Liver (tissue), 9 donors: ENCODE results near the gene P4HA1. TPM values are rescaled to one million over a fixed set of nuclear protein-coding genes. Genes with fewer than 3 reads are reported as not detected.
A peak's percentile ranks its signal among the peaks of the same experiment; 100 is the strongest.

Experiments used
- DNase-seq: peaks from one replicate; pipeline ENCODE4 v3.0.0-alpha.2; 2017; ENCODE audit warnings: low spot score
- H3K27ac ChIP-seq, 2 donors: one replicate each; pipeline ENCODE4 v1.7.0; 2013; ENCODE audit warnings: inconsistent platforms in 2 of 2, low read length in 2 of 2, control low read depth in 1 of 2, low read depth in 1 of 2, mild to moderate bottlenecking in 1 of 2
- H3K27me3 ChIP-seq, 4 donors: one replicate each; pipeline versions ENCODE4 v1.6.1 to v1.7.0; 2013; ENCODE audit warnings: low read length in 3 of 4, inconsistent platforms in 1 of 4, mild to moderate bottlenecking in 1 of 4, moderate library complexity in 1 of 4; ENCODE audit not compliant: control insufficient read depth in 4 of 4, insufficient read depth in 4 of 4
- H3K36me3 ChIP-seq, 4 donors: one replicate each; pipeline versions ENCODE4 v1.6.1 to v1.7.0; 2013; ENCODE audit warnings: low read length in 3 of 4, mild to moderate bottlenecking in 3 of 4, low read depth in 1 of 4, moderate library complexity in 1 of 4; ENCODE audit not compliant: control insufficient read depth in 4 of 4, insufficient read depth in 3 of 4
- H3K4me1 ChIP-seq, 4 donors: one replicate each; pipeline versions ENCODE4 v1.6.1 to v1.7.0; 2013; ENCODE audit warnings: low read length in 3 of 4, mild to moderate bottlenecking in 3 of 4, moderate library complexity in 1 of 4; ENCODE audit not compliant: control insufficient read depth in 4 of 4, insufficient read depth in 4 of 4
- H3K4me3 ChIP-seq, 3 donors: one replicate each; pipeline versions ENCODE4 v1.6.1 to v1.7.0; 2013; ENCODE audit warnings: low read length in 3 of 3, control low read depth in 1 of 3, low read depth in 1 of 3, mild to moderate bottlenecking in 1 of 3
- H3K9ac ChIP-seq, 2 donors: one replicate each; pipeline ENCODE4 v1.7.0; 2013; ENCODE audit warnings: low read length in 2 of 2, mild to moderate bottlenecking in 2 of 2, moderate library complexity in 2 of 2, control low read depth in 1 of 2, low read depth in 1 of 2
- H3K9me3 ChIP-seq, 4 donors: one replicate each; pipeline versions ENCODE4 v1.6.1 to v1.7.0; 2013; ENCODE audit warnings: low read length in 3 of 4; ENCODE audit not compliant: control insufficient read depth in 4 of 4
- EGR1 ChIP-seq, 2 donors: IDR thresholded peaks; 2 replicates each; pipeline ENCODE4 v1.6.1; 2016 to 2018; ENCODE audit warnings: antibody characterized with exemption in 2 of 2, low read depth in 2 of 2
- FOXA1 ChIP-seq: IDR thresholded peaks from 2 replicates; pipeline ENCODE4 v1.6.1; 2016; ENCODE audit warnings: antibody characterized with exemption
- FOXA2 ChIP-seq: IDR thresholded peaks from 2 replicates; pipeline ENCODE4 v1.6.1; 2016; ENCODE audit warnings: antibody characterized with exemption
- GABPA ChIP-seq, 2 donors: IDR thresholded peaks in 1 of 2; conservative IDR thresholded peaks in 1 of 2; 2 replicates each; pipeline ENCODE4 v1.6.1; 2016; ENCODE audit warnings: antibody characterized with exemption in 2 of 2, mild to moderate bottlenecking in 1 of 2, moderate library complexity in 1 of 2
- HNF4A ChIP-seq, 2 donors: conservative IDR thresholded peaks; 2 replicates each; pipeline ENCODE4 v1.6.1; 2016; ENCODE audit warnings: antibody characterized with exemption in 2 of 2, mild to moderate bottlenecking in 2 of 2
- HNF4G ChIP-seq: IDR thresholded peaks from 2 replicates; pipeline ENCODE4 v1.6.1; 2016; ENCODE audit warnings: antibody characterized with exemption
- JUND ChIP-seq, 2 donors: IDR thresholded peaks; 2 replicates each; pipeline ENCODE4 v1.6.1; 2016; ENCODE audit warnings: antibody characterized with exemption in 2 of 2
- MAX ChIP-seq: IDR thresholded peaks from 2 replicates; pipeline ENCODE4 v1.6.1; 2016; ENCODE audit warnings: antibody characterized with exemption
- NR2F2 ChIP-seq: IDR thresholded peaks from 2 replicates; pipeline ENCODE4 v1.6.1; 2016; ENCODE audit warnings: antibody characterized with exemption
- RAD21 ChIP-seq, 2 donors: IDR thresholded peaks; 2 replicates each; pipeline ENCODE4 v1.6.1; 2016; ENCODE audit warnings: antibody characterized with exemption in 2 of 2, mild to moderate bottlenecking in 2 of 2
- REST ChIP-seq: IDR thresholded peaks from 2 replicates; pipeline ENCODE4 v1.6.1; 2016; ENCODE audit warnings: antibody characterized with exemption, mild to moderate bottlenecking
- RXRA ChIP-seq, 2 donors: IDR thresholded peaks; 2 replicates each; pipeline ENCODE4 v1.6.1; 2017 to 2018; ENCODE audit warnings: antibody characterized with exemption in 2 of 2, mild to moderate bottlenecking in 1 of 2
- SP1 ChIP-seq: IDR thresholded peaks from 2 replicates; pipeline ENCODE4 v1.6.1; 2018; ENCODE audit warnings: antibody characterized with exemption, mild to moderate bottlenecking
- TAF1 ChIP-seq: conservative IDR thresholded peaks from 2 replicates; pipeline ENCODE4 v1.6.1; 2016; ENCODE audit warnings: antibody characterized with exemption, mild to moderate bottlenecking
- YY1 ChIP-seq: IDR thresholded peaks from 2 replicates; pipeline ENCODE4 v1.6.1; 2016; ENCODE audit warnings: antibody characterized with exemption, mild to moderate bottlenecking
- WGBS: extraction: QIAGEN DNeasy Blood & Tissue Kit; methylation state at CpG from one replicate; pipeline ENCODE4 v1.1.7; 2013; 5-methylcytosine and 5-hydroxymethylcytosine counted together
- polyA plus RNA-seq, 2 donors: library from polyadenylated mRNA; stranded (reverse) in 1 of 2; unstranded in 1 of 2; fragments of 200-250 nt in 1 of 2; fragments of >200 nt in 1 of 2; fragmentation: Nextera tagmentation in 1 of 2; extraction: Ambion mirVana in 1 of 2; gene quantifications; one replicate each; pipeline versions ENCODE4 v1.2.1 to v1.2.3, GENCODE V29; 2013 to 2015
- total RNA-seq, 2 donors: library from RNA; depleted of rRNA; stranded (reverse); fragments of >200 nt; gene quantifications; one replicate each; pipeline ENCODE4 v1.2.3, GENCODE V29; 2014
- TF ChIP-seq, protein P1 (sequence below): fragments of 150-350 bp; IDR thresholded peaks from 2 replicates; pipeline ENCODE4 v1.5.1; 2017; ENCODE audit warnings: improper control_type of control experiment, low read depth, low read length; ENCODE audit not compliant: missing input control
- TF ChIP-seq, protein P2 (sequence below): IDR thresholded peaks from 2 replicates; pipeline ENCODE4 v1.6.1; 2016; ENCODE audit warnings: antibody characterized with exemption
- donor health status: healthy.
- donor health status: healthy.
- donor health status: healthy.
- donor health status: healthy.
- donor health status: healthy.

The P4HA1 gene
- total and polyA plus RNA-seq, 4 donors, result 6.1 to 63.7 (median 23.7) TPM

DNA sequence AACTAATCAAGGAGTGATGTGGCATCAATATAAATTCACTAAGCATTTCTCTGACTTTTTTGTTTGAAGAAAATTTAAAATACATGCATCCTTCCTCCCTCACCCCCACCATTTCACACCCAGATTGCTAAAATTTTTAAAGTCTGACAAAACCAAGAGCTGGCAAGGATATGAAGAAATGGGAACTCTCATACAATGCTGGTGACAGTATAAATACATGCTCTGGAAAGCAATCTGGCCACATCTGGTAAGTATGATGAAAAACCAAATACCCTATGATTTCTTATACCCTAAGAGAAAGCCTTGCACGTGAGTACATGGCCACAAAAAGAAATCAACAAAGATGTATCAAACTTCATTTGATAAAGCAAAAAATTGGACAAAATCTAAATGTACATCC is 31.2 kb downstream of the P4HA1 start:
- no peak for TF ChIP-seq MAX
- no peak for TF ChIP-seq FOXA1
- no peak for TF ChIP-seq SP1
- no peak for TF ChIP-seq HNF4G
- TF ChIP-seq NR2F2, result no peak
- TF ChIP-seq REST, result no peak
- TF ChIP-seq EGR1 (IDR thresholded peaks at IDR 0.05; ENCODE audit: low read depth in 2 of 2), result no peak
- no peak for TF ChIP-seq RXRA (IDR thresholded peaks at IDR 0.05)
- no peak for TF ChIP-seq GABPA (IDR thresholded peaks at IDR 0.05 in 1 of 2, conservative IDR thresholded peaks at IDR 0.05 in 1 of 2)
- TF ChIP-seq, protein P1, sequence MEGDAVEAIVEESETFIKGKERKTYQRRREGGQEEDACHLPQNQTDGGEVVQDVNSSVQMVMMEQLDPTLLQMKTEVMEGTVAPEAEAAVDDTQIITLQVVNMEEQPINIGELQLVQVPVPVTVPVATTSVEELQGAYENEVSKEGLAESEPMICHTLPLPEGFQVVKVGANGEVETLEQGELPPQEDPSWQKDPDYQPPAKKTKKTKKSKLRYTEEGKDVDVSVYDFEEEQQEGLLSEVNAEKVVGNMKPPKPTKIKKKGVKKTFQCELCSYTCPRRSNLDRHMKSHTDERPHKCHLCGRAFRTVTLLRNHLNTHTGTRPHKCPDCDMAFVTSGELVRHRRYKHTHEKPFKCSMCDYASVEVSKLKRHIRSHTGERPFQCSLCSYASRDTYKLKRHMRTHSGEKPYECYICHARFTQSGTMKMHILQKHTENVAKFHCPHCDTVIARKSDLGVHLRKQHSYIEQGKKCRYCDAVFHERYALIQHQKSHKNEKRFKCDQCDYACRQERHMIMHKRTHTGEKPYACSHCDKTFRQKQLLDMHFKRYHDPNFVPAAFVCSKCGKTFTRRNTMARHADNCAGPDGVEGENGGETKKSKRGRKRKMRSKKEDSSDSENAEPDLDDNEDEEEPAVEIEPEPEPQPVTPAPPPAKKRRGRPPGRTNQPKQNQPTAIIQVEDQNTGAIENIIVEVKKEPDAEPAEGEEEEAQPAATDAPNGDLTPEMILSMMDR, result no peak
- no peak for TF ChIP-seq TAF1
- TF ChIP-seq RAD21 (IDR thresholded peaks at IDR 0.05), result no peak
- no peak for TF ChIP-seq HNF4A (conservative IDR thresholded peaks at IDR 0.05)
- no peak for TF ChIP-seq JUND (IDR thresholded peaks at IDR 0.05)
- TF ChIP-seq FOXA2, result no peak
- TF ChIP-seq, protein P2, sequence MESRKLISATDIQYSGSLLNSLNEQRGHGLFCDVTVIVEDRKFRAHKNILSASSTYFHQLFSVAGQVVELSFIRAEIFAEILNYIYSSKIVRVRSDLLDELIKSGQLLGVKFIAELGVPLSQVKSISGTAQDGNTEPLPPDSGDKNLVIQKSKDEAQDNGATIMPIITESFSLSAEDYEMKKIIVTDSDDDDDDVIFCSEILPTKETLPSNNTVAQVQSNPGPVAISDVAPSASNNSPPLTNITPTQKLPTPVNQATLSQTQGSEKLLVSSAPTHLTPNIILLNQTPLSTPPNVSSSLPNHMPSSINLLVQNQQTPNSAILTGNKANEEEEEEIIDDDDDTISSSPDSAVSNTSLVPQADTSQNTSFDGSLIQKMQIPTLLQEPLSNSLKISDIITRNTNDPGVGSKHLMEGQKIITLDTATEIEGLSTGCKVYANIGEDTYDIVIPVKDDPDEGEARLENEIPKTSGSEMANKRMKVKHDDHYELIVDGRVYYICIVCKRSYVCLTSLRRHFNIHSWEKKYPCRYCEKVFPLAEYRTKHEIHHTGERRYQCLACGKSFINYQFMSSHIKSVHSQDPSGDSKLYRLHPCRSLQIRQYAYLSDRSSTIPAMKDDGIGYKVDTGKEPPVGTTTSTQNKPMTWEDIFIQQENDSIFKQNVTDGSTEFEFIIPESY, result no peak
- no peak for TF ChIP-seq YY1
- H3K27me3 ChIP-seq, result no peaks in the 10 kb centered on the region
- no peak overlapping the region for H3K4me3 ChIP-seq
- no peaks in the 10 kb centered on the region for H3K4me1 ChIP-seq
- WGBS, result 96% methylated on average over 1 of the region's 1 CpG
- H3K36me3 ChIP-seq, result peaks cover 4 to 36% (median 32%) of the 10 kb centered on the region in 4 donors
- no peak overlapping the region for H3K27ac ChIP-seq
- no peak for DNase-seq
- H3K9me3 ChIP-seq, result no peaks in the 10 kb centered on the region
- no peak overlapping the region for H3K9ac ChIP-seq

DNA sequence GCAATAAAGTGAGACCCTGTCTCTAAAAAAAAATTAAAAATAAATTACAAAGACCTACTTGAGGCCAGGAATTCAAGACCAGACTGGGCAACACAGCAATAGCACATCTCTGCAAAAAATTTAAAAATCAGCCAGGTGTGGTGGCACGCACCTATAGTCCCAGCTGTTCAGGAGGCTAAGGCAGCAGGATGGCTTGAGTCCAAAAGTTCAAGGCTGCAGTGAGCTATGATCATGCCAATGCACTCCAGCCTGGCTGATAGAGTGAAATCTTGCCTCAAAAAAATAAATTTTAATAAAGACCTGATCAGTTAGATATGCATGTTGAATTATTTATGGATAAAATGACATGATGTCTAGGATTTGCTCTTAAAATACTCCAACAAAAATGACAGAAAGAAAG is 34.9 kb downstream of the P4HA1 start:
- Histone ChIP-seq H3K4me3 (no peak overlapping the region), H3K27me3 (no peaks in the 10 kb centered on the region), H3K9ac (no peak overlapping the region), H3K36me3 (peaks cover 1 to 27% (median 19%) of the 10 kb centered on the region in 4 donors), H3K4me1 (no peaks in the 10 kb centered on the region), H3K9me3 (no peaks in the 10 kb centered on the region), H3K27ac (no peak overlapping the region)
- 82% methylated on average over 1 of the region's 1 CpG for WGBS
- DNase-seq, result no peak
- TF ChIP-seq HNF4A (conservative IDR thresholded peaks at IDR 0.05), result peak in 1 of 2 donors; percentile 59
- no peak for TF ChIP-seq YY1
- TF ChIP-seq RXRA (IDR thresholded peaks at IDR 0.05), result no peak
- TF ChIP-seq TAF1, result no peak
